A673 (cell line): ENCODE measurements around the gene EIF1AD. TPM values are rescaled to one million over a fixed set of nuclear protein-coding genes. Genes with fewer than 3 reads are reported as not detected.

ENCODE experiments used
- BruUV-seq: library from RNA; stranded (reverse); fragments of 400-500 nt; replicated peaks from 2 replicates; lab custom pipeline; 2021; lab: Mats Ljungman, UMichigan
- CTCF ChIA-PET: fragments of 300-600 bp; sonication (Branson Sonifier 250); formaldehyde crosslinking; loops from one replicate; lab custom pipeline; 2022; ENCODE audit warnings: antibody characterized with exemption; lab: Charles Lee
- POLR2A ChIA-PET: fragments of 300-600 bp; sonication (Branson Sonifier 250); formaldehyde crosslinking; loops from one replicate; lab custom pipeline; 2022; ENCODE audit warnings: antibody characterized with exemption; ENCODE audit not compliant: low non-redundant PET; lab: Charles Lee
- DNase-seq: peaks from one replicate; pipeline ENCODE4 v3.0.0-alpha.2; 2015; ENCODE audit warnings: low spot score
- H3K27ac ChIP-seq: fragments of 200-600 bp; sonication (generic); 2 replicates; pipeline ENCODE4 v1.5.1; 2016; ENCODE audit warnings: mixed run types, low read depth, mild to moderate bottlenecking, mixed read lengths, antibody characterized with exemption, low read length; ENCODE audit not compliant: poor library complexity, severe bottlenecking
- H3K27me3 ChIP-seq: fragments of 200-600 bp; sonication (generic); replicated peaks from 2 replicates; pipeline ENCODE4 v1.6.1; 2017; ENCODE audit warnings: mixed run types, low read depth, mild to moderate bottlenecking, mixed read lengths, antibody characterized with exemption, low read length; ENCODE audit not compliant: insufficient read depth, poor library complexity
- H3K36me3 ChIP-seq: fragments of 200-600 bp; sonication (generic); 2 replicates; pipeline ENCODE4 v1.6.1; 2016; ENCODE audit warnings: mixed run types, mild to moderate bottlenecking, mixed read lengths, antibody characterized with exemption, low read length; ENCODE audit not compliant: insufficient read depth, poor library complexity, severe bottlenecking
- H3K4me1 ChIP-seq: fragments of 200-600 bp; sonication (generic); 2 replicates; pipeline ENCODE4 v1.6.1; 2017; ENCODE audit warnings: mixed run types, mild to moderate bottlenecking, mixed read lengths, antibody characterized with exemption, low read length; ENCODE audit not compliant: insufficient read depth, poor library complexity, severe bottlenecking
- H3K4me3 ChIP-seq: fragments of 200-600 bp; sonication (generic); 2 replicates; pipeline ENCODE4 v1.5.1; 2016; ENCODE audit warnings: low read depth, mixed run types, mild to moderate bottlenecking, mixed read lengths, low read length; ENCODE audit not compliant: poor library complexity, severe bottlenecking
- H3K9me3 ChIP-seq: fragments of 200-600 bp; sonication (generic); 2 replicates; pipeline ENCODE4 v1.6.1; 2016; ENCODE audit warnings: mixed run types, low read depth, mild to moderate bottlenecking, mixed read lengths, antibody characterized with exemption, low read length; ENCODE audit not compliant: poor library complexity, severe bottlenecking
- CTCF ChIP-seq: fragments of 300-800, 200-600 bp; sonication (generic); conservative IDR thresholded peaks from 2 replicates; pipeline ENCODE4 v1.5.1; 2017; ENCODE audit warnings: low read depth, mild to moderate bottlenecking, antibody characterized with exemption, low read length, moderate library complexity, mixed read lengths
- EZH2 ChIP-seq: fragments of 200-600 bp; sonication (generic); IDR thresholded peaks from 2 replicates; pipeline ENCODE4 v1.6.1; 2017; ENCODE audit warnings: borderline replicate concordance, low read depth, mild to moderate bottlenecking, mixed read lengths, antibody characterized with exemption, low read length; ENCODE audit not compliant: poor library complexity, severe bottlenecking
- intact Hi-C: fragments of 100-400 bp; cut with micrococcal nuclease; formaldehyde crosslinking; loops from one replicate; pipeline ENCODE4 v1.10.0; 2022; ENCODE audit not compliant: unreplicated experiment
- total RNA-seq: library from RNA; stranded (reverse); gene quantifications from 2 replicates; pipeline ENCODE4 v1.2.3, GENCODE V29; 2021

The EIF1AD gene
- total RNA-seq, 1 experiment from 2014 or later, result 86.2 TPM

DNA sequence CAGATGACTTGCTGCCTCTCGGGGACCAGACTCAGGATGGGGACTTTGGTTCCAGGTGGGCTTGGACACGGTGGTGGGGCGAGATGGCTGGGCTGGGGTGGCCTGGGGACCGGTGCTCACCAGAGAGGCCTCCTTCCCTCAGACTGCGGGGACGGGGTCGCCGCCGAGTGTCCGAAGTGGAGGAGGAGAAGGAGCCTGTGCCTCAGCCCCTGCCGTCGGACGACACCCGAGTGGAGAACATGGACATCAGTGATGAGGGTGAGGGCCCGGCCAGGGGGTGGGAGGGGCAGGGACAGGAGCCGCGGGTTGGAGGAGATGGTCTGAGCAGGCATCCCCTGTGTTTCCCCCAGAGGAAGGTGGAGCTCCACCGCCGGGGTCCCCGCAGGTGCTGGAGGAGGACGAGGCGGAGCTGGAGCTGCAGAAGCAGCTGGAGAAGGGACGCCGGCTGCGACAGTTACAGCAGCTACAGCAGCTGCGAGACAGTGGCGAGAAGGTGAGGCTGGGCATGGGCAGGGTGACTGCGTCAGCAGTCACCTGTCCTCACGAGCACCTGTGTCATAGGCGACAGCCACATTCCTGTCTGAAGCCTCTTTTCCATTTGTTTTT lies 34.5 kb downstream of the EIF1AD start:
- intact Hi-C loops, result no loop called here
- CTCF ChIA-PET, result no interaction called here
- no peak for DNase-seq
- TF ChIP-seq EZH2 (no peak), CTCF (no peak)
- Histone ChIP-seq H3K9me3 (no peaks in the 10 kb centered on the region), H3K27ac (no peak overlapping the region), H3K27me3 (no peaks in the 10 kb centered on the region), H3K4me3 (no peak overlapping the region), H3K4me1 (peaks cover 7% of the 10 kb centered on the region), H3K36me3 (peaks cover 63% of the 10 kb centered on the region)
- POLR2A ChIA-PET, result no interaction called here
- no TSS peak for BruUV-seq

GRCh38 chr11:65965986-65966762 lies 35.8 kb downstream of the EIF1AD start:
- Histone ChIP-seq H3K9me3 (no peaks in the 10 kb centered on the region), H3K27me3 (no peaks in the 10 kb centered on the region), H3K4me1 (peaks cover 8% of the 10 kb centered on the region), H3K4me3 (no peak overlapping the region), H3K36me3 (peaks cover 58% of the 10 kb centered on the region), H3K27ac (no peak overlapping the region)
- TF ChIP-seq CTCF, result no peak
- no peak for TF ChIP-seq EZH2
- TSS peak; percentile 32 for BruUV-seq
- ChIA-PET CTCF (no interaction called here), POLR2A (no interaction called here)
- intact Hi-C loops, result no loop called here
- no peak for DNase-seq

GRCh38 chr11:65964906-65965305 lies 37.1 kb downstream of the EIF1AD start:
- no peak for DNase-seq
- peaks cover 58% of the 10 kb centered on the region for H3K36me3 ChIP-seq
- CTCF ChIA-PET, result interaction anchor here (0.6 kb wide), 1 partner anchor 37 kb away, joined by 3 read pairs; the partner anchor contains the start of gene BANF1

More at GRCh38 chr11:65964906-65965305, 37.1 kb downstream of the EIF1AD start:
- no TSS peak for BruUV-seq
- intact Hi-C loops, result loop anchor here (5.0 kb wide), 1 partner anchor 37 kb away; the partner anchor contains the start of genes BANF1 and EIF1AD
- Histone ChIP-seq H3K4me3 (no peak overlapping the region), H3K9me3 (no peaks in the 10 kb centered on the region), H3K4me1 (peaks cover 8% of the 10 kb centered on the region), H3K27ac (no peak overlapping the region), H3K27me3 (no peaks in the 10 kb centered on the region)
- TF ChIP-seq CTCF (no peak), EZH2 (no peak)
- POLR2A ChIA-PET, result interaction anchor here (0.6 kb wide), 1 partner anchor 92 kb away, joined by 8 read pairs; the partner anchor contains the start of gene EFEMP2
